PC-9 (cell line): ENCODE results near the gene EGLN1. TPM values are rescaled to one million over a fixed set of nuclear protein-coding genes. Genes with fewer than 3 reads are reported as not detected.

ENCODE experiments used
- BruUV-seq: library from RNA; stranded (reverse); fragments of 400-500 nt; replicated peaks from 2 replicates; lab custom pipeline; 2021; lab: Mats Ljungman, UMichigan
- CTCF ChIA-PET: fragments of 300-600 bp; sonication (Branson Sonifier 250); formaldehyde crosslinking; loops from one replicate; lab custom pipeline; 2022; ENCODE audit warnings: antibody characterized with exemption; lab: Charles Lee
- POLR2A ChIA-PET: fragments of 300-600 bp; sonication (Branson Sonifier 250); formaldehyde crosslinking; loops from one replicate; lab custom pipeline; 2022; ENCODE audit warnings: antibody characterized with exemption; ENCODE audit not compliant: unreplicated experiment; lab: Charles Lee
- DNase-seq, 2 experiments: peaks; one replicate each; pipeline versions ENCODE4 v3.0.0 to v3.0.0-alpha.2; 2015 to 2022; ENCODE audit warnings: mixed read lengths in 1 of 2
- H2AFZ ChIP-seq: fragments of 200-600 bp; sonication (generic); 2 replicates; pipeline ENCODE4 v1.8.1; 2017; ENCODE audit warnings: antibody characterized with exemption
- H3F3A ChIP-seq: fragments of 200-600 bp; sonication (generic); 2 replicates; pipeline ENCODE4 v1.8.1; 2017; ENCODE audit warnings: antibody characterized with exemption, mild to moderate bottlenecking, low read depth; ENCODE audit not compliant: insufficient read depth
- H3K27ac ChIP-seq: fragments of 200-600 bp; sonication (generic); 2 replicates; pipeline ENCODE4 v1.6.1; 2016; ENCODE audit warnings: mixed run types
- H3K27me3 ChIP-seq: fragments of 200-600 bp; sonication (generic); 2 replicates; pipeline ENCODE4 v1.6.1; 2016; ENCODE audit warnings: low read depth, mixed run types; ENCODE audit not compliant: insufficient read depth
- H3K36me3 ChIP-seq: fragments of 200-600 bp; sonication (generic); 2 replicates; pipeline ENCODE4 v1.6.1; 2016; ENCODE audit warnings: low read depth, mixed run types
- H3K4me1 ChIP-seq: fragments of 200-600 bp; sonication (generic); replicated peaks from 2 replicates; pipeline ENCODE4 v1.6.1; 2016; ENCODE audit warnings: mixed run types; ENCODE audit not compliant: insufficient read depth
- H3K4me2 ChIP-seq: fragments of 200-600 bp; sonication (generic); 2 replicates; pipeline ENCODE4 v1.6.1; 2017; ENCODE audit warnings: mixed run types
- H3K4me3 ChIP-seq: fragments of 200-600 bp; sonication (generic); 2 replicates; pipeline ENCODE4 v1.6.1; 2016; ENCODE audit warnings: mixed run types
- H3K79me2 ChIP-seq: fragments of 200-600 bp; sonication (generic); 2 replicates; pipeline ENCODE4 v1.6.1; 2017; ENCODE audit warnings: low read depth, mixed run types
- H3K9me2 ChIP-seq: fragments of 200-600 bp; sonication (generic); 2 replicates; pipeline ENCODE4 v1.8.1; 2017; ENCODE audit warnings: mild to moderate bottlenecking; ENCODE audit not compliant: insufficient read depth
- H3K9me3 ChIP-seq: fragments of 200-600 bp; sonication (generic); 2 replicates; pipeline ENCODE4 v1.8.1; 2016; ENCODE audit warnings: low read depth; ENCODE audit not compliant: insufficient read depth
- H4K20me1 ChIP-seq: fragments of 200-600 bp; sonication (generic); 2 replicates; pipeline ENCODE4 v1.8.1; 2017; ENCODE audit not compliant: insufficient read depth
- EZH2 ChIP-seq: fragments of 200-600 bp; sonication (generic); IDR thresholded peaks from 2 replicates; pipeline ENCODE4 v1.8.0; 2017; ENCODE audit warnings: antibody characterized with exemption, low read depth
- intact Hi-C: fragments of 100-400 bp; cut with micrococcal nuclease; formaldehyde crosslinking; loops from one replicate; pipeline ENCODE4 v1.10.0; 2022; ENCODE audit not compliant: unreplicated experiment
- total RNA-seq: library from RNA; stranded (reverse); gene quantifications from 2 replicates; pipeline ENCODE4 v1.2.3, GENCODE V29; 2021
- TF ChIP-seq, protein P1 (sequence below): fragments of 200-600 bp; sonication (generic); conservative IDR thresholded peaks from 2 replicates; pipeline ENCODE4 v1.6.1; 2017; ENCODE audit warnings: mixed run types, antibody characterized with exemption, mild to moderate bottlenecking, moderate library complexity

The EGLN1 gene
- total RNA-seq, 1 experiment from 2014 or later = 18.8 TPM

- POLR2A ChIA-PET = no interaction called here
These were observed 103.5 kb downstream of the EGLN1 start for GRCh38 chr1:231318568-231318967.

GRCh38 chr1:231318015-231318355 is 104.1 kb downstream of the EGLN1 start:
- CTCF ChIA-PET = no interaction called here
- DNase-seq = no peak
- TF ChIP-seq, protein P1, sequence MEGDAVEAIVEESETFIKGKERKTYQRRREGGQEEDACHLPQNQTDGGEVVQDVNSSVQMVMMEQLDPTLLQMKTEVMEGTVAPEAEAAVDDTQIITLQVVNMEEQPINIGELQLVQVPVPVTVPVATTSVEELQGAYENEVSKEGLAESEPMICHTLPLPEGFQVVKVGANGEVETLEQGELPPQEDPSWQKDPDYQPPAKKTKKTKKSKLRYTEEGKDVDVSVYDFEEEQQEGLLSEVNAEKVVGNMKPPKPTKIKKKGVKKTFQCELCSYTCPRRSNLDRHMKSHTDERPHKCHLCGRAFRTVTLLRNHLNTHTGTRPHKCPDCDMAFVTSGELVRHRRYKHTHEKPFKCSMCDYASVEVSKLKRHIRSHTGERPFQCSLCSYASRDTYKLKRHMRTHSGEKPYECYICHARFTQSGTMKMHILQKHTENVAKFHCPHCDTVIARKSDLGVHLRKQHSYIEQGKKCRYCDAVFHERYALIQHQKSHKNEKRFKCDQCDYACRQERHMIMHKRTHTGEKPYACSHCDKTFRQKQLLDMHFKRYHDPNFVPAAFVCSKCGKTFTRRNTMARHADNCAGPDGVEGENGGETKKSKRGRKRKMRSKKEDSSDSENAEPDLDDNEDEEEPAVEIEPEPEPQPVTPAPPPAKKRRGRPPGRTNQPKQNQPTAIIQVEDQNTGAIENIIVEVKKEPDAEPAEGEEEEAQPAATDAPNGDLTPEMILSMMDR = no peak
- TF ChIP-seq EZH2 = no peak
- Histone ChIP-seq H3F3A (no peaks in the 10 kb centered on the region), H3K36me3 (no peaks in the 10 kb centered on the region), H2AFZ (no peak overlapping the region), H3K4me1 (no peaks in the 10 kb centered on the region), H4K20me1 (no peaks in the 10 kb centered on the region), H3K27me3 (no peaks in the 10 kb centered on the region), H3K4me3 (no peak overlapping the region), H3K27ac (no peak overlapping the region), H3K9me3 (no peaks in the 10 kb centered on the region), H3K4me2 (no peak overlapping the region), H3K79me2 (no peaks in the 10 kb centered on the region), H3K9me2 (no peaks in the 10 kb centered on the region)
- BruUV-seq = no TSS peak
- POLR2A ChIA-PET = no interaction called here
- intact Hi-C loops = no loop called here

More at GRCh38 chr1:231318568-231318967, 103.5 kb downstream of the EGLN1 start:
- DNase-seq = no peak
- Histone ChIP-seq H3K27ac (no peak overlapping the region), H3F3A (no peaks in the 10 kb centered on the region), H4K20me1 (no peaks in the 10 kb centered on the region), H3K4me1 (no peaks in the 10 kb centered on the region), H3K9me2 (no peaks in the 10 kb centered on the region), H3K36me3 (no peaks in the 10 kb centered on the region), H3K4me2 (no peak overlapping the region), H2AFZ (no peak overlapping the region), H3K27me3 (no peaks in the 10 kb centered on the region), H3K79me2 (no peaks in the 10 kb centered on the region), H3K9me3 (no peaks in the 10 kb centered on the region), H3K4me3 (no peak overlapping the region)
- CTCF ChIA-PET = no interaction called here
- no peak for TF ChIP-seq EZH2
- TF ChIP-seq, protein P1 = no peak
- no TSS peak for BruUV-seq
- intact Hi-C loops = no loop called here

- Histone ChIP-seq H3K4me2 (no peak overlapping the region), H3K27ac (no peak overlapping the region), H3K27me3 (no peaks in the 10 kb centered on the region), H2AFZ (no peak overlapping the region), H3K9me3 (no peaks in the 10 kb centered on the region), H3F3A (no peaks in the 10 kb centered on the region), H3K4me3 (no peak overlapping the region), H3K79me2 (no peaks in the 10 kb centered on the region), H3K9me2 (no peaks in the 10 kb centered on the region), H4K20me1 (no peaks in the 10 kb centered on the region), H3K4me1 (no peaks in the 10 kb centered on the region), H3K36me3 (no peaks in the 10 kb centered on the region)
- BruUV-seq = no TSS peak
- POLR2A ChIA-PET = no interaction called here
- no peak for DNase-seq
- CTCF ChIA-PET = no interaction called here
- TF ChIP-seq, protein P1 = no peak
- no peak for TF ChIP-seq EZH2
- intact Hi-C loops = no loop called here
These were observed 104.6 kb downstream of the EGLN1 start for GRCh38 chr1:231317306-231318014.
